H1 (cell line): Measurements from ENCODE around the gene TTC34. TPM values are rescaled to one million over a fixed set of nuclear protein-coding genes. Genes with fewer than 3 reads are reported as not detected.

Source experiments
- CTCF ChIA-PET: fragments of 300-600 bp; sonication (Branson Sonifier 250); formaldehyde crosslinking; loops from one replicate; lab custom pipeline; 2021; ENCODE audit not compliant: partially characterized antibody; lab: Charles Lee
- POLR2A ChIA-PET: fragments of 300-600 bp; sonication (Branson Sonifier 250); formaldehyde crosslinking; loops from one replicate; lab custom pipeline; 2021; ENCODE audit warnings: inconsistent platforms; ENCODE audit not compliant: partially characterized antibody; lab: Charles Lee
- DNase-seq, 2 experiments: peaks; one replicate each; pipeline versions ENCODE4 v3.0.0 to v3.0.0-alpha.2; 2010 to 2022; ENCODE audit warnings: low spot score in 2 of 2, low read depth in 1 of 2, mixed read lengths in 1 of 2
- FAIRE-seq: peaks from 2 replicates; lab custom pipeline; 2011; peaks lifted over from hg19 to GRCh38; lab: Jason Lieb, UNC
- H2AFZ ChIP-seq: 2 replicates; pipeline ENCODE4 v1.8.1; 2012; ENCODE audit warnings: low read length, inconsistent platforms
- H2AK5ac ChIP-seq: 2 replicates; pipeline ENCODE4 v1.6.1; 2013; ENCODE audit warnings: low read depth, low read length
- H2BK120ac ChIP-seq: replicated peaks from 2 replicates; pipeline ENCODE3; 2013; ENCODE audit warnings: low read depth, low read length, inconsistent platforms
- H2BK12ac ChIP-seq: 2 replicates; pipeline ENCODE4 v1.6.1; 2013; ENCODE audit warnings: low read depth, low read length
- H2BK15ac ChIP-seq: 2 replicates; pipeline ENCODE4 v1.6.1; 2013; ENCODE audit warnings: low read length
- H2BK20ac ChIP-seq: 2 replicates; pipeline ENCODE4 v1.6.1; 2013; ENCODE audit warnings: low read length
- H2BK5ac ChIP-seq: 2 replicates; pipeline ENCODE4 v1.6.1; 2013; ENCODE audit warnings: low read depth, low read length
- H3K14ac ChIP-seq: 2 replicates; pipeline ENCODE4 v1.6.1; 2013; ENCODE audit warnings: inconsistent platforms; ENCODE audit not compliant: insufficient read length
- H3K18ac ChIP-seq: 2 replicates; pipeline ENCODE4 v1.6.1; 2013; ENCODE audit warnings: low read length; ENCODE audit errors: extremely low read depth
- H3K23ac ChIP-seq: 2 replicates; pipeline ENCODE4 v1.6.1; 2013; ENCODE audit warnings: inconsistent platforms; ENCODE audit not compliant: insufficient read length
- H3K23me2 ChIP-seq: 2 replicates; pipeline ENCODE4 v1.6.1; 2013; ENCODE audit warnings: low read depth, low read length
- H3K27ac ChIP-seq: 2 replicates; pipeline ENCODE4 v1.6.1; 2011; ENCODE audit warnings: low read depth, low read length, inconsistent platforms
- H3K27me3 ChIP-seq, 4 experiments: replicated peaks in 1 of 4; 1 replicate in 1 of 4; 2 replicates in 3 of 4; pipeline versions ENCODE4 v1.6.1 to v1.8.1; 2011 to 2013; ENCODE audit warnings: low read length in 3 of 4, mild to moderate bottlenecking in 3 of 4, inconsistent platforms in 2 of 4, mixed read lengths in 2 of 4, moderate library complexity in 1 of 4; ENCODE audit not compliant: control insufficient read depth in 3 of 4, insufficient read depth in 3 of 4; ENCODE audit errors: extremely low read depth in 1 of 4
- H3K36me3 ChIP-seq, 4 experiments: 2 replicates each; pipeline versions ENCODE4 v1.6.1 to v1.8.1; 2011 to 2013; ENCODE audit warnings: mild to moderate bottlenecking in 4 of 4, low read length in 3 of 4, moderate library complexity in 2 of 4, control low read depth in 1 of 4, inconsistent platforms in 1 of 4; ENCODE audit not compliant: insufficient read depth in 4 of 4, control insufficient read depth in 2 of 4
- H3K4ac ChIP-seq: replicated peaks from 2 replicates; pipeline ENCODE3; 2013; ENCODE audit warnings: low read length, low read depth, mixed read lengths, inconsistent platforms; ENCODE audit not compliant: insufficient read length
- H3K4me1 ChIP-seq, 4 experiments: replicated peaks in 1 of 4; 1 replicate in 1 of 4; 2 replicates in 3 of 4; pipeline versions ENCODE4 v1.6.1 to v1.8.1; 2011 to 2013; ENCODE audit warnings: low read length in 3 of 4, inconsistent platforms in 2 of 4, mixed read lengths in 1 of 4; ENCODE audit not compliant: insufficient read depth in 4 of 4, control insufficient read depth in 3 of 4
- H3K4me2 ChIP-seq, 2 experiments: 2 replicates each; pipeline versions ENCODE4 v1.6.1 to v1.8.1; 2011 to 2013; ENCODE audit warnings: low read depth in 2 of 2, low read length in 2 of 2, control low read depth in 1 of 2, inconsistent platforms in 1 of 2, mild to moderate bottlenecking in 1 of 2; ENCODE audit not compliant: insufficient read depth in 1 of 2
- H3K4me3 ChIP-seq, 4 experiments: fragments of 200-600, 300-600 bp in 1 of 4; sonication (generic), shearing (Covaris generic), sonication (Bioruptor Twin) in 1 of 4; 2 replicates each; pipeline versions ENCODE4 v1.5.1 to v1.8.1; 2011 to 2016; ENCODE audit warnings: low read length in 4 of 4, low read depth in 3 of 4, control low read depth in 2 of 4, inconsistent platforms in 2 of 4, mild to moderate bottlenecking in 2 of 4, mixed read lengths in 1 of 4, moderate library complexity in 1 of 4; ENCODE audit not compliant: insufficient read depth in 2 of 4; ENCODE audit errors: extremely low read depth in 1 of 4
- H3K56ac ChIP-seq: replicated peaks from 2 replicates; pipeline ENCODE3; 2013; ENCODE audit warnings: low read depth, mild to moderate bottlenecking, mixed read lengths, low read length, inconsistent platforms; ENCODE audit not compliant: insufficient read length
- H3K79me1 ChIP-seq: 2 replicates; pipeline ENCODE4 v1.6.1; 2013; ENCODE audit warnings: low read depth, low read length, control low read depth
- H3K79me2 ChIP-seq, 2 experiments: 2 replicates each; pipeline versions ENCODE4 v1.6.1 to v1.8.1; 2012 to 2013; ENCODE audit warnings: low read length in 2 of 2, mild to moderate bottlenecking in 2 of 2, inconsistent platforms in 1 of 2; ENCODE audit not compliant: insufficient read depth in 2 of 2, control insufficient read depth in 1 of 2
- H3K9ac ChIP-seq, 4 experiments: replicated peaks in 1 of 4; 1 replicate in 1 of 4; 2 replicates in 3 of 4; pipeline versions ENCODE4 v1.6.1 to v1.8.1; 2011 to 2013; ENCODE audit warnings: low read depth in 3 of 4, low read length in 3 of 4, control low read depth in 2 of 4, mild to moderate bottlenecking in 2 of 4, moderate library complexity in 2 of 4, inconsistent platforms in 1 of 4; ENCODE audit errors: extremely low read depth in 1 of 4
- H3K9me3 ChIP-seq, 2 experiments: 2 replicates each; pipeline versions ENCODE4 v1.6.1 to v1.8.1; 2012 to 2013; ENCODE audit warnings: mild to moderate bottlenecking in 2 of 2, moderate library complexity in 2 of 2, control low read depth in 1 of 2, inconsistent platforms in 1 of 2, low read depth in 1 of 2, low read length in 1 of 2, mixed read lengths in 1 of 2; ENCODE audit not compliant: insufficient read depth in 2 of 2
- H4K20me1 ChIP-seq, 2 experiments: replicated peaks in 1 of 2; 2 replicates each; pipeline versions ENCODE3 to v1.8.1; 2011 to 2013; ENCODE audit warnings: inconsistent platforms in 2 of 2, low read length in 2 of 2, mild to moderate bottlenecking in 1 of 2; ENCODE audit not compliant: insufficient read depth in 2 of 2, control insufficient read depth in 1 of 2
- H4K5ac ChIP-seq: 2 replicates; pipeline ENCODE4 v1.6.1; 2013; ENCODE audit warnings: low read length, low read depth, mixed read lengths, inconsistent platforms; ENCODE audit not compliant: insufficient read length
- H4K8ac ChIP-seq: 2 replicates; pipeline ENCODE4 v1.8.0; 2013; ENCODE audit warnings: mild to moderate bottlenecking, moderate library complexity, low read length, inconsistent platforms; ENCODE audit not compliant: insufficient read depth; ENCODE audit errors: extremely low read depth
- H4K91ac ChIP-seq: replicated peaks from 2 replicates; pipeline ENCODE3; 2013; ENCODE audit warnings: low read length, mixed read lengths, inconsistent platforms; ENCODE audit not compliant: insufficient read length
- ASH2L ChIP-seq: fragments of 200-600, 300-600 bp; sonication (generic); IDR thresholded peaks from one replicate; pipeline ENCODE4 v1.7.1; 2017; ENCODE audit warnings: low read length
- CBX8 ChIP-seq: fragments of 300-800, 300-1000 bp; sonication (generic); IDR thresholded peaks from 2 replicates; pipeline ENCODE4 v1.7.1; 2016; ENCODE audit warnings: low read depth, low read length, borderline replicate concordance
- EGR1 ChIP-seq: IDR thresholded peaks from 2 replicates; pipeline ENCODE4 v1.6.1; 2011; ENCODE audit warnings: low read depth, low read length, borderline replicate concordance
- MAFK ChIP-seq: IDR thresholded peaks from 2 replicates; pipeline ENCODE4 v1.6.1; 2012; ENCODE audit warnings: low read depth, mild to moderate bottlenecking, improper control_type of control experiment, low read length
- NRF1 ChIP-seq: IDR thresholded peaks from 2 replicates; pipeline ENCODE4 v1.6.1; 2011; ENCODE audit warnings: mild to moderate bottlenecking, low read depth, low read length, improper control_type of control experiment
- POLR2AphosphoS5 ChIP-seq: IDR thresholded peaks from 2 replicates; pipeline ENCODE4 v1.6.1; 2011; ENCODE audit warnings: low read depth, low read length
- RFX5 ChIP-seq: IDR thresholded peaks from 2 replicates; pipeline ENCODE4 v1.6.1; 2011; ENCODE audit warnings: low read depth, low read length, improper control_type of control experiment, borderline replicate concordance
- RXRA ChIP-seq: IDR thresholded peaks from 2 replicates; pipeline ENCODE4 v1.6.1; 2011; ENCODE audit warnings: low read depth, mild to moderate bottlenecking, low read length, moderate library complexity; ENCODE audit not compliant: insufficient read depth
- SAP30 ChIP-seq: fragments of 300-600 bp; sonication (generic); IDR thresholded peaks from 2 replicates; pipeline ENCODE4 v1.7.1; 2012; ENCODE audit warnings: low read length, moderate library complexity, mild to moderate bottlenecking, inconsistent platforms; ENCODE audit not compliant: insufficient read depth, insufficient replicate concordance
- SIX5 ChIP-seq: IDR thresholded peaks from 2 replicates; pipeline ENCODE4 v1.6.1; 2011; ENCODE audit warnings: mild to moderate bottlenecking, low read depth, low read length
- SP2 ChIP-seq: IDR thresholded peaks from 2 replicates; pipeline ENCODE4 v1.6.1; 2012; ENCODE audit warnings: mild to moderate bottlenecking, low read length, inconsistent platforms
- SRF ChIP-seq: IDR thresholded peaks from 2 replicates; pipeline ENCODE4 v1.6.1; 2011; ENCODE audit warnings: mild to moderate bottlenecking, low read depth, low read length, moderate library complexity
- WGBS, 2 experiments: shearing (Covaris generic) in 1 of 2; methylation state at CpG; one replicate each; pipeline versions ENCODE4 v1.1.6 to v1.1.7; 2013 to 2015; ENCODE audit warnings: low lambda C conversion rate in 2 of 2, mixed read lengths in 2 of 2, inconsistent platforms in 1 of 2, low coverage in 1 of 2, missing lambda C conversion rate in 1 of 2; ENCODE audit not compliant: insufficient replicate concordance in 2 of 2, insufficient coverage in 1 of 2, insufficient read length in 1 of 2; ENCODE audit errors: extremely low coverage in 1 of 2, missing lambda C conversion rate in 1 of 2; 5-methylcytosine and 5-hydroxymethylcytosine counted together
- polyA plus RNA-seq, 7 experiments: library from polyadenylated mRNA; depleted of rRNA in 3 of 7; stranded (reverse) in 5 of 7; unstranded in 2 of 7; fragments of >200 nt in 5 of 7; fragments of 200-250 nt in 2 of 7; gene quantifications; 1 replicate in 5 of 7; 2 replicates in 1 of 7; 4 replicates in 1 of 7; pipeline versions ENCODE4 v1.2.1 to v1.2.3, GENCODE V29; 2011 to 2013; ENCODE audit warnings: missing spikeins in 2 of 7, mixed read lengths in 2 of 7
- total RNA-seq: library from RNA; stranded (reverse); fragmentation: NEBNext Ultra II Directional; extraction: Animal tissue kit (Norgen Biotek cat#: 25700); gene quantifications from 2 replicates; pipeline ENCODE4 v1.2.1, GENCODE V29; 2021

Gene TTC34
- total and polyA plus RNA-seq, 2 of the 8 experiments (the other 6 are each of a cell fraction or from before 2014, with no cell fraction given): 0.23 to 0.50 TPM

DNA sequence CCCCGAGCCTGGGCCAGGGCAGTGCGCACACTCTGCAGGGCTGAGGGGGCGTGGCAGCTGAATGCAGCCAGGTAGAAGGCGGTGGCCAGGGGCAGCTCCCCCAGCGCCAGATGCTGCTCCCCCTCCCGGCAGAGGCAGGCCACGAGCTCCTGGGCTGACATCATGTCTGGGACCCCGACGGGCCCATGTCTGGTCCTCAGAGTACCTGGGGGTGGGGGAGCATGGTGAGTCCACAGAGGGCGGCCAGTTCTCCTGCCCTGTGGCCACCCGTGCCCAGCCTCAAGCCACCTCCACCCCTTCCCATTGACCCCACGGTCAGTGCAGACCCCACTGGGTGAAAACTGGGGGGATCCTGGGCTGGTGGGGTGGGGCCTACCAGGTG is 838 bp downstream of the TTC34 start:
- peaks cover 60 to 99% of the 10 kb centered on the region in 2 experiments for H3K9me3 ChIP-seq
- no peak for FAIRE-seq

More for the DNA sequence above, 838 bp downstream of the TTC34 start:
- no peaks in the 10 kb centered on the region for H3K79me2 ChIP-seq
- ChIA-PET CTCF (interaction anchor here (1.0 kb wide), 1 partner anchor 14 kb away, joined by 4 read pairs; no protein-coding TSS in a partner anchor), POLR2A (no interaction called here)
- no peaks in the 10 kb centered on the region for H3K4me1 ChIP-seq
- no peak overlapping the region for H4K8ac ChIP-seq
- WGBS, 2 experiments: 90% methylated on average over 4 of the region's 12 CpGs; no CpG with 5 or more reads in 1 of the 2 experiments
- H2BK120ac ChIP-seq: no peak overlapping the region
- no peak overlapping the region for H2AFZ ChIP-seq
- H3K23ac ChIP-seq: no peak overlapping the region
- H3K36me3 ChIP-seq: no peaks in the 10 kb centered on the region; a peak in 1 of 8 replicates
- H3K4ac ChIP-seq: no peak overlapping the region
- no peaks in the 10 kb centered on the region for H3K27me3 ChIP-seq
- H3K9ac ChIP-seq: no peak overlapping the region
- H3K4me3 ChIP-seq: no peak overlapping the region
- H2BK5ac ChIP-seq: no peak overlapping the region
- H3K27ac ChIP-seq: no peak overlapping the region
- no peak overlapping the region for H3K56ac ChIP-seq
- H3K14ac ChIP-seq: no peak overlapping the region
- H2AK5ac ChIP-seq: no peak overlapping the region
- H3K23me2 ChIP-seq: no peaks in the 10 kb centered on the region
- no peak overlapping the region for H2BK12ac ChIP-seq
- H3K4me2 ChIP-seq: no peak overlapping the region
- no peak overlapping the region for H2BK20ac ChIP-seq
- H4K20me1 ChIP-seq: no peaks in the 10 kb centered on the region
- no peak for TF ChIP-seq SAP30
- no peak for TF ChIP-seq SRF
- TF ChIP-seq MAFK: no peak
- no peak for TF ChIP-seq NRF1
- no peak for TF ChIP-seq ASH2L
- no peak for TF ChIP-seq CBX8
- TF ChIP-seq POLR2AphosphoS5: no peak
- TF ChIP-seq SP2: no peak
- TF ChIP-seq SIX5: no peak
- no peak for TF ChIP-seq RXRA
- TF ChIP-seq RFX5: no peak
- TF ChIP-seq EGR1: no peak
- H4K91ac ChIP-seq: no peak overlapping the region
- DNase-seq: no peak
- H2BK15ac ChIP-seq: no peak overlapping the region
- no peaks in the 10 kb centered on the region for H3K79me1 ChIP-seq
- H3K18ac ChIP-seq: no peak overlapping the region
- no peak overlapping the region for H4K5ac ChIP-seq
